Activated B cell treated with CpG ODN at 0.5 μM for 24 hours (primary cell): Measurements from ENCODE around the gene ZNF593OS. TPM values are rescaled to one million over a fixed set of nuclear protein-coding genes. Genes with fewer than 3 reads are reported as not detected.

Source experiments
- ATAC-seq: fragments of 200-7000 bp; cut with Tn5 transposase; one replicate; pipeline ENCODE4 v1.10.0; 2021; ENCODE audit warnings: low read depth, mild to moderate bottlenecking, moderate library complexity
- CTCF ChIA-PET: fragments of 350-600 bp; sonication (Branson Sonifier 250); formaldehyde crosslinking; loops from one replicate; lab custom pipeline; 2021; ENCODE audit warnings: antibody characterized with exemption; lab: Charles Lee
- POLR2A ChIA-PET: fragments of 350-600 bp; sonication (Branson Sonifier 250); formaldehyde crosslinking; loops from one replicate; lab custom pipeline; 2021; ENCODE audit warnings: antibody characterized with exemption; lab: Charles Lee
- DNase-seq: peaks from one replicate; pipeline ENCODE4 v3.0.0; 2022
- H3K27ac Mint-ChIP-seq: one replicate; pipeline ENCODE4 v1.8.0; 2020; ENCODE audit warnings: mixed read lengths
- H3K27me3 Mint-ChIP-seq: one replicate; pipeline ENCODE4 v1.8.0; 2021; ENCODE audit warnings: mixed read lengths
- H3K36me3 Mint-ChIP-seq: one replicate; pipeline ENCODE4 v1.8.0; 2021; ENCODE audit warnings: low read depth, mixed read lengths
- H3K4me1 Mint-ChIP-seq: one replicate; pipeline ENCODE4 v1.8.0; 2021; ENCODE audit warnings: mixed read lengths
- H3K4me3 Mint-ChIP-seq: one replicate; pipeline ENCODE4 v1.8.0; 2020; ENCODE audit warnings: mild to moderate bottlenecking, mixed read lengths
- H3K9me3 Mint-ChIP-seq: one replicate; pipeline ENCODE4 v1.8.0; 2020; ENCODE audit warnings: mixed read lengths
- CTCF ChIP-seq: fragments of 200-600 bp; IDR thresholded peaks from one replicate; pipeline ENCODE4 v1.8.0; 2022; ENCODE audit warnings: antibody characterized with exemption, mild to moderate bottlenecking
- intact Hi-C: fragments of 100-400 bp; cut with micrococcal nuclease; formaldehyde crosslinking; loops from one replicate; pipeline ENCODE4 v1.15.1; 2024
- total RNA-seq: library from RNA; stranded (reverse); gene quantifications from 2 replicates; pipeline ENCODE4 v1.2.3, GENCODE V29; 2022

The ZNF593OS gene
- total RNA-seq, 1 donor from 2014 or later, result not detected

DNA sequence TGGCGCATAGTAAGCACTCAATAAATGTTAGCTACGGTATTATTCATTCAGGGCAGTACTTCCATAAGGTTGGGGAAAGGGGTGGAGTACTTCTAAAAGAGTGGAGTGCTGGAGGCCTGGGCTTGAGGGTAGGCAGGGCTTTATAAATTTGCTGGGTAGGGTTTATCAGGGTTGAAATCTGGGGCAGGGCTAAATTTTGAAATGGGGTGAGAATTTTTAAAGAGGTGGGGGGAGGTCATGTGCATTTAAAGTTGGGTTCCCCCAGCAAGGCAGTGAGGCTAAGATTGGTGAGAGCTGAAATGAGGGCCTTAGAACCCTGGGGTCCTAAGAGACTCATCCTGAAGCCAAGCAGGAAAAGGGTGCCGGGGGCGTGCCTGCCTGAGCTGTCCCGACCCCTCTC, 28.8 kb upstream of the ZNF593OS start:
- ChIA-PET CTCF (no interaction called here), POLR2A (no interaction called here)
- intact Hi-C loops, result no loop called here
- no peak for TF ChIP-seq CTCF
- ATAC-seq (no peak), DNase-seq (no peak)
- Mint-ChIP-seq H3K36me3 (no peaks in the 10 kb centered on the region), H3K27me3 (peaks cover 17% of the 10 kb centered on the region), H3K27ac (no peak overlapping the region), H3K4me1 (no peaks in the 10 kb centered on the region), H3K4me3 (no peak overlapping the region), H3K9me3 (no peaks in the 10 kb centered on the region)

- POLR2A ChIA-PET, result no interaction called here
- Mint-ChIP-seq H3K4me1 (no peaks in the 10 kb centered on the region), H3K36me3 (no peaks in the 10 kb centered on the region), H3K27me3 (peaks cover 3% of the 10 kb centered on the region), H3K9me3 (no peaks in the 10 kb centered on the region), H3K27ac (no peak overlapping the region), H3K4me3 (no peak overlapping the region)
- TF ChIP-seq CTCF, result no peak
- intact Hi-C loops, result no loop called here
- CTCF ChIA-PET, result no interaction called here
- no peak for ATAC-seq
- DNase-seq, result no peak
Measured at GRCh38 chr1:26197813-26198212, 26.2 kb upstream of the ZNF593OS start.

- no peaks in the 10 kb centered on the region for H3K36me3 Mint-ChIP-seq
- H3K9me3 Mint-ChIP-seq, result no peaks in the 10 kb centered on the region
- H3K4me1 Mint-ChIP-seq, result no peaks in the 10 kb centered on the region
- no peak for DNase-seq
- no peak for TF ChIP-seq CTCF
- no peak overlapping the region for H3K4me3 Mint-ChIP-seq
- CTCF ChIA-PET, result no interaction called here
- H3K27ac Mint-ChIP-seq, result no peak overlapping the region
- POLR2A ChIA-PET, result no interaction called here
- no peak for ATAC-seq
- H3K27me3 Mint-ChIP-seq, result peaks cover 3% of the 10 kb centered on the region
- intact Hi-C loops, result no loop called here
Measured at GRCh38 chr1:26197301-26197700, 25.7 kb upstream of the ZNF593OS start.

- no peak for TF ChIP-seq CTCF
- no peak for ATAC-seq
- no peaks in the 10 kb centered on the region for H3K4me1 Mint-ChIP-seq
- peaks cover 3% of the 10 kb centered on the region for H3K27me3 Mint-ChIP-seq
- DNase-seq, result no peak
- POLR2A ChIA-PET, result no interaction called here
- CTCF ChIA-PET, result no interaction called here
- no peaks in the 10 kb centered on the region for H3K36me3 Mint-ChIP-seq
- H3K9me3 Mint-ChIP-seq, result no peaks in the 10 kb centered on the region
- intact Hi-C loops, result no loop called here
- H3K4me3 Mint-ChIP-seq, result no peak overlapping the region
- no peak overlapping the region for H3K27ac Mint-ChIP-seq
Measured at GRCh38 chr1:26195805-26196204, 24.2 kb upstream of the ZNF593OS start.

DNA sequence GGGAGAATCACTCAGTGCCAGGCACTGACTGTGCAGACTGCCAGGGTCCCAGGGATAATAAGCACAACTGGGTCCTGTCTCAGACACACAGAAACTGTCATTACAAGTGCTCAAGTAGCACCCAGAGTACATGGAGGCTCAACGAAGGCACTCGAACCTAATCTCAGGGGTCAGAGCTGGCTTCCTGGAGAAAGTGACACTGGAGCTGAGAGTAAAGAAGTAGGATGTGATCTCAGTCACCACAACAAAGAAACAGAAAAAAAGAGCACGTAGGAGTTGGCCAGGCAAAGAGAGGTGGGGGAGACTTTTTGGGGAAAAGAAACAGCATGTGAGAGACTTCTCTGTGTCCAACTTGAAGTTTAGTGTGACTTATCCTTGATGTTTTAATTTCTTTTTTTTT, 20.1 kb upstream of the ZNF593OS start:
- H3K36me3 Mint-ChIP-seq, result no peaks in the 10 kb centered on the region
- H3K4me3 Mint-ChIP-seq, result no peak overlapping the region
- no peak for TF ChIP-seq CTCF
- H3K9me3 Mint-ChIP-seq, result no peaks in the 10 kb centered on the region
- no peak overlapping the region for H3K27ac Mint-ChIP-seq
- ChIA-PET POLR2A (interaction anchor here (0.7 kb wide), 1 partner anchor 97 kb away, joined by 4 read pairs; no protein-coding TSS in a partner anchor), CTCF (interaction anchor here (1.4 kb wide), 1 partner anchor 130 kb away, joined by 3 read pairs; no protein-coding TSS in a partner anchor)
- DNase-seq, result no peak
- no peaks in the 10 kb centered on the region for H3K27me3 Mint-ChIP-seq
- no peaks in the 10 kb centered on the region for H3K4me1 Mint-ChIP-seq
- intact Hi-C loops, result no loop called here
- ATAC-seq, result no peak
